Brain microvascular endothelial cell (primary cell): ENCODE measurements around the gene CANT1.
"Not testable (repeated sequence)": the region's sequence is repeated elsewhere in the genome, so short reads cannot be mapped to it uniquely, and the experiment has no call there.

Source experiments
- DNase-seq: peaks from one replicate; pipeline ENCODE4 v3.0.0-alpha.2; 2020
- H3K27ac ChIP-seq: fragments of 250-450 bp; sonication (Bioruptor Pico); 2 replicates; pipeline ENCODE4 v1.5.1; 2020; ENCODE audit warnings: mild to moderate bottlenecking, moderate library complexity
- H3K27me3 ChIP-seq: fragments of 250-450 bp; sonication (Bioruptor Pico); replicated peaks from 2 replicates; pipeline ENCODE4 v1.5.1; 2020; ENCODE audit warnings: mild to moderate bottlenecking
- H3K36me3 ChIP-seq: fragments of 250-450 bp; sonication (Bioruptor Pico); replicated peaks from 2 replicates; pipeline ENCODE4 v1.5.1; 2020; ENCODE audit warnings: mild to moderate bottlenecking
- H3K4me3 ChIP-seq: 2 replicates; pipeline ENCODE4 v1.5.1; 2011; ENCODE audit warnings: low read depth, mild to moderate bottlenecking, control low read depth, low read length, moderate library complexity
- in situ Hi-C: cut with HindIII; loops from 2 replicates; pipeline ENCODE4 v1.10.0; 2017; ENCODE audit warnings: low sequenced_read_pairs, low pct_ligation_motif_present
- TF ChIP-seq, protein P1 (sequence below): IDR thresholded peaks from 2 replicates; pipeline ENCODE4 v1.5.1; 2011; ENCODE audit warnings: low read depth, mild to moderate bottlenecking, moderate library complexity, low read length, control low read depth, inconsistent platforms; ENCODE audit errors: missing control alignments

CANT1 gene

DNA sequence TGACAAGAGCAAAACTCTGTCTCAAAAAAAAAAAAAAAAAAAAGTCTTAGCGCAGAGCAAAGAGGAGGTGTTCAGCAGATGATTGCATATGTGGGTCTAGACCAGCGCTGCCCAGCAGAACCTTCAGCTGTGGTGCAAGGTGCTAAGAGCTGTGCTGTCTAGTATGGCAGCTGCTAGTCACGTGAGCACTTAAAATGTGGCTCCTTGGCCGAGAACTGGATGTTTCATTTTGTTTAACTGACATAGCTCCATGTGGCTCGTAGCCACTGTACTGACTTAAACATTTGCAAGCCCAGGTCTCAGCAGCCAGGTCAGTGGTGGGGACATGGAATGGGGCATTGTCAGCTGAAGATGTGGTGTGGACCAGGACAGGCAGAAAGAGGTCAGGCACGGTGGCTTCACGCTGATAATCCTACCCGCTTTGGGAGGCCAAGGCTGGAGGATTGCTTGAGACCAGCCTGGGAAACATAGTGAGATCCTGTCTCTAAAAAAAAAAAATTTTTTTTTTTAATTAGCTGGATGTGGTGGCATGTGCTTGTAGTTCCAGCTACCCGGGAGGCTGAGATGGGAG lies 23.6 kb upstream of the CANT1 start:
- TF ChIP-seq, protein P1, sequence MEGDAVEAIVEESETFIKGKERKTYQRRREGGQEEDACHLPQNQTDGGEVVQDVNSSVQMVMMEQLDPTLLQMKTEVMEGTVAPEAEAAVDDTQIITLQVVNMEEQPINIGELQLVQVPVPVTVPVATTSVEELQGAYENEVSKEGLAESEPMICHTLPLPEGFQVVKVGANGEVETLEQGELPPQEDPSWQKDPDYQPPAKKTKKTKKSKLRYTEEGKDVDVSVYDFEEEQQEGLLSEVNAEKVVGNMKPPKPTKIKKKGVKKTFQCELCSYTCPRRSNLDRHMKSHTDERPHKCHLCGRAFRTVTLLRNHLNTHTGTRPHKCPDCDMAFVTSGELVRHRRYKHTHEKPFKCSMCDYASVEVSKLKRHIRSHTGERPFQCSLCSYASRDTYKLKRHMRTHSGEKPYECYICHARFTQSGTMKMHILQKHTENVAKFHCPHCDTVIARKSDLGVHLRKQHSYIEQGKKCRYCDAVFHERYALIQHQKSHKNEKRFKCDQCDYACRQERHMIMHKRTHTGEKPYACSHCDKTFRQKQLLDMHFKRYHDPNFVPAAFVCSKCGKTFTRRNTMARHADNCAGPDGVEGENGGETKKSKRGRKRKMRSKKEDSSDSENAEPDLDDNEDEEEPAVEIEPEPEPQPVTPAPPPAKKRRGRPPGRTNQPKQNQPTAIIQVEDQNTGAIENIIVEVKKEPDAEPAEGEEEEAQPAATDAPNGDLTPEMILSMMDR: no peak
- H3K4me3 ChIP-seq: no peak overlapping the region
- H3K27ac ChIP-seq: no peak overlapping the region
- no peaks in the 10 kb centered on the region for H3K36me3 ChIP-seq
- in situ Hi-C loops: no loop called here
- peaks cover 4% of the 10 kb centered on the region for H3K27me3 ChIP-seq
- DNase-seq: no peak

DNA sequence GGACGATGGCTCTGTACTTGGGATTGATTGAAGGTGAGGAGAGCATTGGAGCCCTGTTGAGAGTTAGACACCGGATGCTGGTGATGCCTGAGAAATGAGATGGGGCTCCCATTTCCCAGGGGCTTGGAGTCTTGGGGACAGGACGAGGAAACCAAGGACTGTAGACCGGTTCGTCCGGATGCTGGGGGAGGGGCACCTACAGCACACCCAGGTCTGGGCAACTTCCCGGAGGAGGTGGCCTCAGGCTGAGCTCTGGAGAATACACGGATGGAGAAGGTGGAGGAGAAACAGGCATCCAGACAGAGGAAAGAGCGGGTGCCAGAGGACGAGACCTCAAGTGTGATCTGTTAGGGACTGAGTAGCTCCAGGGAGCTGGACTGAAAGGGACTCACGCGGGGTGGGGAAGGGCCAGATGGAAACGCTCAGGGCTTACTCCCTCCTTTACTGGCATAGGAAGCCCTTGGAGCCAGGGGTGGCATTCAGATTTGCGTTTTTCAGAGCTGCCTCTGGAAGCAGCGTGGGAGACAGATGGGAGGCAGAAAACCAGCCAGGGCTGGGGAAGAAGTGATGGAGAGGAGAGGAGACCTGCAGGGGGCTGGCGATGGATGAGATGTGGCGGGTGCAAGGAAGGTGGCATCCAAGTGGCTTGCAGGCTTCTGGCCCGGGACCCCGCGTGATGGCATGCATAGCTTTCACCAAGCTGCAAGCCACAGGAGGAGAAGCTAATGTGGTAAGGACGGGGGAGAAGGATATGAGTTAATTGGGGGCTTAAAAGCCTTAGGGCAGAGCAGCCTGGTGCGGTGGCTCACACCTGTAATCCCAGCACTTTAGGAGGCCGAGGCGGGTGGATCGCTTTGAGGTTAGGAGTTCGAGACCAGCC lies 22.7 kb upstream of the CANT1 start:
- no peak overlapping the region for H3K27ac ChIP-seq
- TF ChIP-seq, protein P1: no peak
- H3K27me3 ChIP-seq: peaks cover 5% of the 10 kb centered on the region
- no peak overlapping the region for H3K4me3 ChIP-seq
- no peak for DNase-seq
- no peaks in the 10 kb centered on the region for H3K36me3 ChIP-seq
- in situ Hi-C loops: no loop called here

DNA sequence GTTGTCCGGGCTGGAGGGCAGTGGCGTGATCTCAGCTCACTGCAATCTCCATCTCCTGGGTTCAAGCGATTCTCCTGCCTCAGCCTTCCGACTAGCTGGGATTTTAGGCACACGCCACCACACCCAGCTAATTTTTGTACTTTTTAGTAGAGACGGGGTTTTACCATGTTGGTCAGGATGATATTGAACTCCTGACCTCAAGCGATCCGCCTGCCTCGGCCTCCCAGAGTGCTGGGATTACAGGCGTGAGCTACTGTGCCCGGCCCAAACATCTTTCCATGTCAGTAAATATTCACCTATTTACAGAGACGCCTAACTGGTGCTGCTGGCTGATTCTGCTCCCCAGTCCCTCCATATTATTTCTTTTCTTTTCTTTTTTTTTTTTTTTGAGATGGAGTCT lies 21.1 kb upstream of the CANT1 start:
- H3K27me3 ChIP-seq, H3K36me3 ChIP-seq, H3K4me3 ChIP-seq, DNase-seq, in situ Hi-C loops, H3K27ac ChIP-seq: not testable (repeated sequence)

DNA sequence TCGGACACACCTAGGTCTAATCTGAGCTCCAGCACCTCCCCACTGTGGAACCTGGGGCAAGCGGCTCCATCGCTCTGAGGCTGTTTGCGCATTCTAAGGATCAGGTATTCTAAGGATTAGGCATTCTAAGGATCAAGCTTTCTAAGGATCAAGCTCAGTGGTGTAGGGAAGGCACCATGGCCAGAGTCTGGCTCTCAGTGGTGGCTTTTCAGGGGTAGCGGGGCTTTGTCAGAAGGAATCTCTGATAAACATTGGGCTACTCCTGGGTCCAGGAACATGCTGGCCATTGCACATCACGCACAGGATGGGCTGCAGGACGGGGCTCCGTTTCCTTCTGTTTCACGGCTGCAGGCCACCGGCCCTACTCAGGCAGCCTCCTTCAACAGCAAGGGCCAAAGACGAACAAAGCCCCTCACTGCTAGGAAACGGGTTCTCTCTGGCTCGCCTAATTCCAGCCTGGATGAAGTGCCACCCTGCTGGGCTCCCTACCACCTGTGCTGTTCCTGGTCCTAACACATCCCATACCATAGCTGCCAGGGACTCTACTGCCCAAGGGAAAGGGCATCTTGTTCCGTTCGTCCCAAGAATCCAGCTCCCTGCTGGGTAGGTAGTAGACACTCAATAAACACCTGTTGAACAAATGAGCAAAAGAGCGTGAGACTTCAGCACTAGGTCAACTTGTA lies 19.9 kb upstream of the CANT1 start:
- no peak overlapping the region for H3K27ac ChIP-seq
- H3K27me3 ChIP-seq: peaks cover 9% of the 10 kb centered on the region
- no peak for DNase-seq
- H3K36me3 ChIP-seq: no peaks in the 10 kb centered on the region
- H3K4me3 ChIP-seq: no peak overlapping the region
- TF ChIP-seq, protein P1: no peak
- in situ Hi-C loops: no loop called here

DNA sequence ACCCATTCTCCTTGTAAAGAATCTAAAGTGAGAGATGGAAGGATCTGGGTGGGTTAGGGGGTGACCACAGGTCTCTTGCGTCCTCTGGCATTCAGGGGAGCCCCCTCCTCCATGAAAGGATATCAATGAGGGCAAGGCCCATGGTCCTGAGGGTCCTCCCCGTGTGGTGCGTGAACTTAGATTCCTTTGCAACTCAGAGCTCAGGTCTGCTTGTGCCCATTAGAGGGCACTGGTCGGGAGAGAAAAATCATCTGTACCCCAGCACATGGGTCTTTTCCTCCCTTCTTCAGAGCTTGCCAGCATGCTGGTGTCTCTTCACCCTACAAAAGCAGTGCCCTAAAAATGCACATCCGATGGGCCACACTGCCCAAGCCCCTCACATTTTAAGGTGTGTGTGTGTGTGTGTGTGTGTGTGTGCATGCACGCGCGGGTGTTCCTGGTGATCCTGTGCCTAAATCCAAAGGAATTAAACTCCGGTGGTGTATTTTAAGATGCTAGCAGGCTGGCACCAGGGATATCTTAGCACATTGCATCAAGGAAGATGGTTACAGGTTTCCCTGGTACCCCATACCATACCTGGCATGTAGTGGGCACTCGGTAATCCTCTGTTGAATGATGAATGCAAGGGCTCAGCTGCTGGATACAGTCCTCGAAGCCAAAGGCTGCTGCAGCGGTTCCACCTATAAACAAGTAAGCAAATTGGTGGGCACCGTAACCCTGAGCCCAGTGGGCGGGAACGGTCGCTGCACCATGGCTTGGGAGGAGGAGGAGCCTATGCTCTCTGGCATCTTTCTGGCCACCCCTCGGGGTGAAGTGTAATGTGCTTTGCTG lies 19.1 kb upstream of the CANT1 start:
- no peak overlapping the region for H3K4me3 ChIP-seq
- H3K27me3 ChIP-seq: peaks cover 14% of the 10 kb centered on the region
- no peak overlapping the region for H3K27ac ChIP-seq
- no peak for DNase-seq
- in situ Hi-C loops: no loop called here
- TF ChIP-seq, protein P1: peak; percentile 58
- H3K36me3 ChIP-seq: no peaks in the 10 kb centered on the region
